HepG2 (cell line): ENCODE data around the gene COX7A2L. TPM values are rescaled to one million over a fixed set of nuclear protein-coding genes. Genes with fewer than 3 reads are reported as not detected.

Source experiments
- CCAR2 ChIP-seq: fragments of 200-400 bp; formaldehyde crosslinking; optimal IDR thresholded peaks from 2 replicates; pipeline ENCODE3; 2018; ENCODE audit warnings: low read depth, mild to moderate bottlenecking, low read length, moderate library complexity
- GTF2F1 ChIP-seq: fragments of 150-350 bp; IDR thresholded peaks from 2 replicates; pipeline ENCODE4 v1.6.1; 2014; ENCODE audit warnings: low read length
- HMGXB4 ChIP-seq, 2 experiments: sonication (generic) in 1 of 2; formaldehyde crosslinking in 1 of 2; IDR thresholded peaks; 2 replicates each; pipeline versions ENCODE4 v1.4.0 to v1.6.1; 2018 to 2020; ENCODE audit warnings: missing genetic modification reagents in 2 of 2, borderline replicate concordance in 1 of 2, low read depth in 1 of 2, mild to moderate bottlenecking in 1 of 2, missing biosample characterization in 1 of 2
- MYNN ChIP-seq: sonication (generic); formaldehyde crosslinking; IDR thresholded peaks from 2 replicates; pipeline ENCODE4 v1.4.0; 2020; ENCODE audit warnings: mild to moderate bottlenecking, low read depth, missing genetic modification reagents
- NFIC ChIP-seq: IDR thresholded peaks from 2 replicates; pipeline ENCODE4 v1.6.1; 2012; ENCODE audit warnings: mild to moderate bottlenecking, low read length, inconsistent platforms
- NONO ChIP-seq, 2 experiments: fragments of 450-650 bp in 1 of 2; sonication (generic) in 1 of 2; formaldehyde crosslinking in 1 of 2; IDR thresholded peaks in 1 of 2; conservative IDR thresholded peaks in 1 of 2; 2 replicates each; pipeline versions ENCODE4 v1.6.1 to v1.8.0; 2017 to 2022; ENCODE audit warnings: mild to moderate bottlenecking in 1 of 2, missing genetic modification reagents in 1 of 2, moderate library complexity in 1 of 2
- POLR2A ChIP-seq, 2 experiments: IDR thresholded peaks; 2 replicates each; pipeline ENCODE4 v1.6.1; 2011; ENCODE audit warnings: low read depth in 2 of 2, low read length in 2 of 2, mild to moderate bottlenecking in 1 of 2, moderate library complexity in 1 of 2; ENCODE audit not compliant: insufficient read depth in 1 of 2
- ZC3H4 ChIP-seq: sonication (generic); formaldehyde crosslinking; IDR thresholded peaks from 2 replicates; pipeline ENCODE4 v1.4.0; 2020; ENCODE audit warnings: missing genetic modification reagents, borderline replicate concordance
- ZFP36L1 ChIP-seq: sonication (generic); formaldehyde crosslinking; IDR thresholded peaks from 2 replicates; pipeline ENCODE4 v1.8.0; 2022; ENCODE audit warnings: mild to moderate bottlenecking, missing genetic modification reagents, moderate library complexity
- ZFX ChIP-seq: sonication (generic); formaldehyde crosslinking; IDR thresholded peaks from 2 replicates; pipeline ENCODE4 v1.4.0; 2020; ENCODE audit warnings: mild to moderate bottlenecking, low read depth, missing genetic modification reagents, moderate library complexity
- ZNF142 ChIP-seq: sonication (generic); formaldehyde crosslinking; IDR thresholded peaks from 2 replicates; pipeline ENCODE4 v1.4.0; 2020; ENCODE audit warnings: missing genetic modification reagents
- ZNF552 ChIP-seq: sonication (generic); formaldehyde crosslinking; IDR thresholded peaks from 2 replicates; pipeline ENCODE4 v1.9.0; 2022; ENCODE audit warnings: missing genetic modification reagents, mild to moderate bottlenecking, borderline replicate concordance
- ZNF691 ChIP-seq: sonication (generic); formaldehyde crosslinking; IDR thresholded peaks from 2 replicates; pipeline ENCODE4 v1.4.0; 2020; ENCODE audit warnings: missing genetic modification reagents, low read depth, mild to moderate bottlenecking, borderline replicate concordance
- polyA plus RNA-seq, 8 experiments: library from polyadenylated mRNA; depleted of rRNA in 3 of 8; stranded (reverse) in 7 of 8; unstranded in 1 of 8; fragments of >200 nt; fragmentation: Illumina TruSeq in 4 of 8; extraction: Trizol in 4 of 8; gene quantifications; 2 replicates each; pipeline versions ENCODE4 v1.2.1 to v1.2.3, GENCODE V29; 2011 to 2016; ENCODE audit warnings: low read depth in 4 of 8, missing spikeins in 1 of 8, mixed read lengths in 1 of 8; ENCODE audit not compliant: insufficient read depth in 1 of 8
- total RNA-seq, 5 experiments: library from RNA; depleted of rRNA; stranded (reverse); fragments of >200 nt; fragmentation: Illumina TruSeq; extraction: Trizol; gene quantifications; 2 replicates each; pipeline ENCODE4 v1.2.3, GENCODE V29; 2016; ENCODE audit warnings: low read depth in 1 of 5
- TF ChIP-seq, protein P1 (sequence below): sonication (generic); IDR thresholded peaks from 2 replicates; pipeline ENCODE4 v1.6.1; 2016; ENCODE audit warnings: low read depth, borderline replicate concordance
- TF ChIP-seq, protein P2 (sequence below): sonication (generic); formaldehyde crosslinking; IDR thresholded peaks from 2 replicates; pipeline ENCODE4 v1.4.0; 2020; ENCODE audit warnings: missing genetic modification reagents

The COX7A2L gene
- total and polyA plus RNA-seq, 2 of the 13 experiments (the other 11 are each of a cell fraction or from before 2014, with no cell fraction given) = 155 to 201 TPM

DNA sequence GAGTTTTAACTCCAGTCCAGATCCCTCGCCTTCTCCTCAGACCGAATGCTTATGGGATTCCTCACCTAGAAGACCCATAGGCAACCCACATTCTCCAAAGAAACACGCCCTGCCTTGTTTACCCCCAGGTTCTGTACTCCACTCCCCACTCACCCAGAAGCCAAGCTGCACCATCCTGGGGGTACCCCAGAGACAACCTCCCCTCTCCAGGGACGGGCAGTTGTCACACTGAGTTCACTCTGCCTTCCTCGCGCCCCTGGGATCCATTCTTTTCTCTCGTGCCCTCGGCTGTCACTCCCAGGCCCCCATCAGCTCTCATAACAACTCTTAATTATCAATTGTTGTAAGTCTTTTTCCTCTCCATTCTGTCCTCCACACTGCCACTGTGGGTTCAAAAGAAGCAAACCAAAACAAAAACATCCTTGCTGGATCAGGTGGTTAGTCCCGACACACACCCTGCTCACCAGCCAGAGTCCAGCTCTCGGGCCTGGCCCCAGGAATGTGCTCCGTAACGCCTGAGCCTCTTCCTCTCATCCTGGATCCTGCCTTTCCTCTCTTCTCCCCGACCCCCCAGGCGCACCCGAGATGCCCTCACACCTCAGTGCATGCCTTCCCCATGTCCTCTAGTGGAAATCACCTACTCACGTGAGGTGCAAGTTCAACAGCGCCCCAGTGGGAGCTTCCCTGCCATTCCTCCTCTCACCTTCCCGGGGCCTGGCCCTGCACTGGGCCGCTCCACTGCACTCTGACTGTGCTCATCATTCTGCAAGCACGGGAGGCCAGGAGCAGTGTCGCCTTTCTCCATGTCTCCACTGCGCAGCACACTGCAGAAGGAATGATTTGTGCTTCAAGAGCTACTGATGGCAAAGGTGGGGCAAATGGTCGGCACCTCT is 20.7 kb downstream of the COX7A2L start (continued):
- TF ChIP-seq, protein P1, sequence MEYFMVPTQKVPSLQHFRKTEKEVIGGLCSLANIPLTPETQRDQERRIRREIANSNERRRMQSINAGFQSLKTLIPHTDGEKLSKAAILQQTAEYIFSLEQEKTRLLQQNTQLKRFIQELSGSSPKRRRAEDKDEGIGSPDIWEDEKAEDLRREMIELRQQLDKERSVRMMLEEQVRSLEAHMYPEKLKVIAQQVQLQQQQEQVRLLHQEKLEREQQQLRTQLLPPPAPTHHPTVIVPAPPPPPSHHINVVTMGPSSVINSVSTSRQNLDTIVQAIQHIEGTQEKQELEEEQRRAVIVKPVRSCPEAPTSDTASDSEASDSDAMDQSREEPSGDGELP = no peak
- TF ChIP-seq ZFP36L1 (CRISPR knock-in tag) (0 out of 2 replicates have a peak, but pooled peaks have one; percentile 7), ZNF142 (CRISPR knock-in tag) (peak; percentile 26; the same call in 1 of the 2 replicates), ZNF552 (CRISPR knock-in tag) (peak; percentile 85; the same call in 1 of the 2 replicates), NONO (IDR thresholded peaks at IDR 0.05) (no peak), NONO (CRISPR knock-in tag; conservative IDR thresholded peaks at IDR 0.05) (peak; percentile 58), GTF2F1 (no peak), POLR2A (IDR thresholded peaks at IDR 0.05; ENCODE audit: insufficient read depth in 1 of 2, low read depth in 2 of 2, low read length in 2 of 2) (peak in 1 of 2 experiments; percentile 15; a peak in 3 of 4 replicates), HMGXB4 (CRISPR knock-in tag; IDR thresholded peaks at IDR 0.05; ENCODE audit: borderline replicate concordance in 1 of 2, low read depth in 1 of 2) (peak in 1 of 2 experiments; percentile 33; a peak in 1 of 4 replicates), ZNF691 (CRISPR knock-in tag) (peak; percentile 24; the same call in 1 of the 2 replicates), ZFX (CRISPR knock-in tag) (peak; percentile 22; the same call in 1 of the 2 replicates), CCAR2 (peak; percentile 83), NFIC (0 out of 2 replicates have a peak, but pooled peaks have one; percentile 24), MYNN (CRISPR knock-in tag) (no peak), ZC3H4 (CRISPR knock-in tag) (0 out of 2 replicates have a peak, but pooled peaks have one; percentile 29)
- TF ChIP-seq, protein P2, sequence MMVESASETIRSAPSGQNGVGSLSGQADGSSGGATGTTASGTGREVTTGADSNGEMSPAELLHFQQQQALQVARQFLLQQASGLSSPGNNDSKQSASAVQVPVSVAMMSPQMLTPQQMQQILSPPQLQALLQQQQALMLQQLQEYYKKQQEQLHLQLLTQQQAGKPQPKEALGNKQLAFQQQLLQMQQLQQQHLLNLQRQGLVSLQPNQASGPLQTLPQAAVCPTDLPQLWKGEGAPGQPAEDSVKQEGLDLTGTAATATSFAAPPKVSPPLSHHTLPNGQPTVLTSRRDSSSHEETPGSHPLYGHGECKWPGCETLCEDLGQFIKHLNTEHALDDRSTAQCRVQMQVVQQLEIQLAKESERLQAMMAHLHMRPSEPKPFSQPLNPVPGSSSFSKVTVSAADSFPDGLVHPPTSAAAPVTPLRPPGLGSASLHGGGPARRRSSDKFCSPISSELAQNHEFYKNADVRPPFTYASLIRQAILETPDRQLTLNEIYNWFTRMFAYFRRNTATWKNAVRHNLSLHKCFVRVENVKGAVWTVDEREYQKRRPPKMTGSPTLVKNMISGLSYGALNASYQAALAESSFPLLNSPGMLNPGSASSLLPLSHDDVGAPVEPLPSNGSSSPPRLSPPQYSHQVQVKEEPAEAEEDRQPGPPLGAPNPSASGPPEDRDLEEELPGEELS = no peak
